Erythroblast (primary cell): ENCODE results near the gene ANK2.

ENCODE experiments used
- GATA1 ChIP-seq: IDR thresholded peaks from 2 replicates; pipeline ENCODE4 v1.6.1; 2011; ENCODE audit warnings: low read depth, mild to moderate bottlenecking, control low read depth, low read length, moderate library complexity
- POLR2A ChIP-seq: IDR thresholded peaks from 2 replicates; pipeline ENCODE4 v1.6.1; 2011; ENCODE audit warnings: mild to moderate bottlenecking, low read length

DNA sequence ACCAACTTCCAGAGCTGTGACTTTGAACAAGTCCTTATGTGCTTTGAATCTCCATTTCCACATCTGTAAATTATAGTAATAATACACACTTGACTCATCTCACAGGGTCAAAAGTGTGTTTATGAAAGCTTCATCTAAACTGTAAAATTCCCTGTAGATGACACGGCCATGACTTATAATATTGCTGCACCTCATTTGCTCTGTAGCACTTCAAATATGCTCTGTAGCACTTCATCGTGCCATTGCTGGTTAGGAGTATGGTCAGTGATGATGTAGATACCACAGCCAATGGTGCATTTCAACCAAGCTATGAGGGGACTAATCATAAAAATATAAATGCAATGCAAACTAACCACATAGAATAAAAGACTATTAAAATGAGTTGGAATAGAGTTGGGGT is 318.6 kb downstream of the ANK2 start:
- TF ChIP-seq POLR2A = no peak
- TF ChIP-seq GATA1 = no peak
